NT2/D1 (cell line): ENCODE results near the gene MT1H.

Experiments
- SUZ12 ChIP-seq: IDR thresholded peaks from 2 replicates; pipeline ENCODE4 v1.6.1; 2011; ENCODE audit not compliant: insufficient read length, insufficient read depth; ENCODE audit errors: extremely low read depth
- YY1 ChIP-seq: IDR thresholded peaks from 2 replicates; pipeline ENCODE4 v1.6.1; 2011; ENCODE audit not compliant: insufficient read length, insufficient read depth
- ZNF274 ChIP-seq: IDR thresholded peaks from 2 replicates; pipeline ENCODE4 v1.6.1; 2011; ENCODE audit warnings: mild to moderate bottlenecking, low read depth, low read length

- TF ChIP-seq YY1 (no peak), SUZ12 (no peak), ZNF274 (no peak)
Observed at GRCh38 chr16:56662357-56663354, 7.0 kb upstream of the MT1H start.
